HG02973 (cell line): Measurements from ENCODE around the gene CDCA3.

ENCODE experiments used
- ATAC-seq: cut with Tn5 transposase; IDR thresholded peaks from one replicate; pipeline ENCODE4 v1.9.1; 2021; ENCODE audit warnings: moderate library complexity; ENCODE audit not compliant: unreplicated experiment

The CDCA3 gene

DNA sequence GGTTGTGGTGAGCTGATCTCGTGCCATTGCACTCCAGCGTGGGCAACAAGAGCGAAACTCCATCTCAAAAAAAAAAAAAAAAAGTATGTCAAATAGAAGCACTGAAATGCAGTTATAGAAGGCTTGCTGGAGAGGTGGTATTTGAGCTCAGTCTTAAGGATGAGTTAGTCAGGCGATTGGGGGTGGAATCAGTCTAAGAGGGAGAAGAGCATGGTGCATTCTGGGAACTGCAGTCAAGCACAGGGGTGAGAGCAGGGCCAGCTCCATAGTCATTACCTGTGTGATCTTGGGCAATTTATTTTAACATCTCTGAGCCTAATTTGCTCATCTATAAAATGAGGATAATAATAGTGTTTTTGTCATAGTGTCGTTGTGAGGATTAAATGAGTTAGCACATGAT is 16.2 kb downstream of the CDCA3 start:
- no peak for ATAC-seq

DNA sequence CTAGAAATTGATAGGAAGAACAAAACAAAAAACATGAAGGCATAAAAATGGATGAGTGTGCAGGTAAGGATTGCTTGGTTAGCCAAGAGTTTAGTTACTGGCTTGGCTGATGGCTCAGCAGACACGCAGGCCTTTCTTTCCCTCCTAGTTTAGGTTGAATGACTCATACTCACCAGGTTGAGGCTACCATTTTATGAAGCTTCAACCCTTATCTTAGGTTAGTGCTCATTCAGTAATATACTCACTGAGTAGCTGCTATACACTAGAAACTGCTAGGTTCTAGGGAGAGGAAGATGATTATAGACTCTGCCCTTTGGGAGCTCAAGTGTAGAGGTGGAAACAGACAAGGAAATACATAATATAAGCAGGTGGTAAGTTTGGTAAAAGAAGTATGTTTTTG is 16.8 kb downstream of the CDCA3 start:
- ATAC-seq: no peak

DNA sequence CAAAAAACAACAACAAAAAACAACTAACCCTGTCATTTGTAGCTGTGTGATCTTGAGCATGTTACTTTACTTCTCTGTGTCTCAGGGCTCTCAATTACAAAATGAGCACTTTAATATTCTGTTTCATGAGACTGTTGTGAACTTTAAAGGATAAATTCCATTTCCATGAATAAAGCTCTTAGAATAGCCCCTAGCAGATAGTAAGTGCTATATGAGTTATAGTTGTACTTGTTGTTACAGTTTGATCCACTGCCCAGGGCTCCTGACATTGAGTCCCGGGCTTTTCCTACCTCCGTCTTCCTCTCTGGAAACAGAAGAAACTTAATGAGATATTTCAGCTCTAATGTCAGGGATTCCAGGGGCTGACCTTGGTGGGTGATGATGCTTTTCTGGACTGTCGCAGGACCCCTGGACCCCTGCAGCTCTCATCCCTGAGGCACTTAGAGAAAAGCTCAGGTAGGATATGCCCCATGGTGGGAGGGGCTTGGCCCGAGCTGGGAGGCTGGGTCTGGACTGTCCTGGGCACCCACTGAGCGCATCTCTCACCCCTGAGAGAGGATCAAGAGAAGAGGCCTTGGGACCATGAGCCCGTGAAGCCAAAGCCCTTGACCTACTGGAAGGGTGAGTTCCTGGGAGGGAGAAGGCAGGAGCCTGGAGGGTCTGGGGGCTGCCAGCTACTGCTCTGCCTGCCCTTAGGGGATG is 17.7 kb downstream of the CDCA3 start:
- ATAC-seq: no peak

DNA sequence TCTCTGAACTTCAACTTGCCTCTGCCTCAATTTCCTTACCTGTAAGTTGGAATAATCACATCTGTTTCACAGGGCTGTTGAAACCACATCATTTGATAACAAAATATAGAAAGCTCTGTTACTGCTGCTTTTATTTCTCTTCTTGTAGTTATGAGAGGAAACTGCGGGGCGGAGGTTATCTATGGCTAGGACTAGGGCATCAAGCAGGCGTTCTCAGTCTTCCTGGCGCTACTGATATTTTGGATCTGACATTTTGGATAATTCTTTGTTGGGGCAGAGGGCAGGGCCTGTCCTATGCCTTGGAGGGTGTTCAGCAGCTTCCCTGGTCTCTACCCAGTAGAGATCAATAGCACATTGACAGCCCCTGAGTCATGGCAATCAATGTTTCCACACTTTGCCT is 19.0 kb downstream of the CDCA3 start:
- ATAC-seq: no peak

DNA sequence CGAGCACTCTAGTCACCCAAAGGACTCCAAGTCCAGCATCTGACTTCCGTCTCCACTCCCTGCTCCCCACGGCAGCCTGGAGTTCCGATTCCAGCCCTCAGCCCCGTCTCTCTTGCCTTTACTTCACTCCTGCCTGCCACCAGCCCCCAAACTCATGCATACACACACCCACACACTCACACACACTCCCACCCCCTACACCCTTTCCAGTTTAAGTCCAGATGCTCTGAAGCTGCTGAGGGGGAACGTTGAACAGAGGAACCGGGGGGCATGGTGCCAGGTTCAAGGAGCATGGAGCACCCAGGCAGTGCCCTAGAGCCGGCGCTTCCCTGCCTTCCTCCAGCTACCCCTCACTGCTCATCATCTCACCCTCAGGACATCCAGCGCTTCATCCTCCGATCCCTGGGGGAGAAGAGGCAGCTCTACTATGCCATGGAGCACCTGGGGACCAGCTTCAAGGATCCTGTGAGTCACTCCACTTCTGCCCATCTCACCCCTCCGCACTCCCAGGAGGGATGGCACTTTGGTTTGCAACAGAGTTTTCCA is 19.6 kb downstream of the CDCA3 start:
- ATAC-seq: no peak

DNA sequence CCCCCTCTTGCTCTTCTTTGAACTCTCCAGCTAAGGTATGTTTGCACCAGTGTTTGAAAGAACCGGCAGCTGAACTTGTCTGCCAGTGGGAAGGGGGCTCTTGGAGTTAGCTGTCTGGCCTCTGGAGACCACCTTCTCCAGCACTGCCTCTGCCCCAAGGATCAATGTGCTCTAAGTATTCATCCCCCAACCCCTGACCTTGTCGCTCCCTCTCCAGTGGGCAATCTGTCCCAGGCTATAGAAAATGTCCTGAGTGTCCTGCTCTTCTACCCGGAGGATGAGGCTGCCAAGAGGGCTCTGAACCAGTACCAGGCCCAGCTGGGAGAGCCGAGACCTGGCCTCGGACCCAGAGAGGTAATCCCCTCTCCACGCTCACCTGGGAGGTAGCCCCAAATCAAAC is 20.1 kb downstream of the CDCA3 start:
- ATAC-seq: no peak

DNA sequence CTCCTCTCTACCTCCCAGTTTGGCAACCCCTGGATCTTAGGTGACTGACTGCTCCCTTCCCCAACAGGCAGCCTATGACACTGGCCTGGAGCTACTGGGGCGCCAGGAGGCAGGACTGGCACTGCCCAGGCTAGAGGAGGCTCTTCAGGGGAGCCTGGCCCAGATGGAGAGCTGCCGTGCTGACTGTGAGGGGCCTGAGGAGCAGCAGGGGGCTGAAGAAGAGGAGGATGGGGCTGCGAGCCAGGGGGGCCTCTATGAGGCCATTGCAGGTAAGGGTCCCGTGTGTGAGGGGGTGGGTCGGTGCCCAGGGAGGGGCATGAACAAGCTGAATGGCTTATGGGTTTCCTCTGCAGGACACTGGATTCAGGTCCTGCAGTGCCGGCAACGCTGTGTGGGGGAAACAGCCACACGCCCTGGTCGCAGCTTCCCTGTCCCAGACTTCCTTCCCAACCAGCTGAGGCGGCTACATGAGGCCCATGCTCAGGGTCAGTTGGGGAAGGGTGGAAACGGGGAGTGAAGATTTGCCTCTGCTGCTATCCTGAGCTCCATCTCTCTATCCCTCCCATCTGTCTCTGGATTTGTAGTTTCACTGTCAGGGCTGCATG is 20.7 kb downstream of the CDCA3 start:
- ATAC-seq: no peak

DNA sequence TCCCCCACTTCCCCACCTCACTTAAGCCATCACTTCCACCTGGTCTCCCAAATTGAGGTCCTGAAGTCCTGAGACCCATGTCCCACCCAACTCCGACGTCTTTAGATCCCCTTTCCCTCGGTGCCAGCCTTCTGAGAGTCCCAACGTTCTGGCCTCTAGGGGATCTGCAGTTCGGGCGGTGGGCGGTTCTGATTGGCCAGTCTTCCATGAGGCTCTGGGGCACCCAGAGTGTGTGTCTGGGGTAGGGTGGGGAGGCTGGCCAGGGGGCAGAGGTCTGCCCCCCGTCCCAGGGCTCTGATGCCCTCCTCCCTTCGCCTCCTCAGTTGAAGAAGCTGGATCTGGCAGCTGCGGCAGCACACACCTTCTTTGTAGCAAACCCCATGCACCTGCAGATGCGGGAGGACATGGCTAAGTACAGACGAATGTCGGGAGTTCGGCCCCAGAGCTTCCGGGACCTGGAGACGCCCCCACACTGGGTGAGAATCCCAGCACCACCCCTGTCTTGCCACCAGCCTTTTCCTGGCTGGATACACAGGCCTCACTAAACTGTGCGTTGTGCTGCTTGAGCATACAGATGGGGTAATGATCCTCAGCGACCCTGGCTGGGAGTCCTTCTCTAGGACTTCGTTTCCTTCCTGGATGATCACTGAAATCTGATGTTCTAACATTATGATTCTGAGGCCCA is 21.4 kb downstream of the CDCA3 start:
- ATAC-seq: no peak

DNA sequence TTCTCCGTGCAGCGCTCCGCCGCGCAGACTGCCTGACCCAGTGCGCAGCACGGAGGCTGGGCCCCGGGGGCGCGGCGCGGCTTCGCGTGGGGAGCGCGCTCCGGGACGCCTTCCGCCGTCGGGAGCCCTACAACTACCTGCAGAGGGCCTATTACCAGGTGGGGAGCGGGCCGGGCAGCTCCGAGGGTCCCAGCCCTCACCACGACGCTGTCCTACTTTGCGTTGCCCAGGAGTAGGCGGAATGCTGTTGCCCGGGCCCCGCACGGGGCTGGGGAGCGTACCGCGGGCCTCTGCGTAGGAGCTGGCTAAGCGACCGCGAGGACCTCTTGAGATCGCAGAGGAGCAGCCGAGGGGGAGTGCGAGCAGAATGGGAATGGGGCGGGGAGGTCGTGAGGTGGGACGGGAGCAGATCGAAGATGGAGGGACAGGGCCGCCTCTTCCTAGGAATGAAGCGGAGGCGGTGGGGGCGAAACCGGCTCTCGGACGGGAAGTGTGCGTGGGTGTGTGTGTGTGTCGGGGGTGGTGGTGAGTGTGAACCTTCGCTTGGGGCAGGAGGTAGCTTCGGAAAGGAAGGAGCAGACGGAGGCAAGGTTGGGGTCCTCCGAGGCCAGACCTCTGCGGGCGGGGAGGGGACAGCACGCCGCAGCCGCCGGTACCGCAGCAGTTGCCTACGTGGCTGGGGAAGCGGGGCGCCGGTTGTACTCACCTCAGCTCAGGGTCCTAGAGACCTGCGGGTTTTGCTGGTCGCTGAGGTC is 22.1 kb downstream of the CDCA3 start:
- no peak for ATAC-seq

DNA sequence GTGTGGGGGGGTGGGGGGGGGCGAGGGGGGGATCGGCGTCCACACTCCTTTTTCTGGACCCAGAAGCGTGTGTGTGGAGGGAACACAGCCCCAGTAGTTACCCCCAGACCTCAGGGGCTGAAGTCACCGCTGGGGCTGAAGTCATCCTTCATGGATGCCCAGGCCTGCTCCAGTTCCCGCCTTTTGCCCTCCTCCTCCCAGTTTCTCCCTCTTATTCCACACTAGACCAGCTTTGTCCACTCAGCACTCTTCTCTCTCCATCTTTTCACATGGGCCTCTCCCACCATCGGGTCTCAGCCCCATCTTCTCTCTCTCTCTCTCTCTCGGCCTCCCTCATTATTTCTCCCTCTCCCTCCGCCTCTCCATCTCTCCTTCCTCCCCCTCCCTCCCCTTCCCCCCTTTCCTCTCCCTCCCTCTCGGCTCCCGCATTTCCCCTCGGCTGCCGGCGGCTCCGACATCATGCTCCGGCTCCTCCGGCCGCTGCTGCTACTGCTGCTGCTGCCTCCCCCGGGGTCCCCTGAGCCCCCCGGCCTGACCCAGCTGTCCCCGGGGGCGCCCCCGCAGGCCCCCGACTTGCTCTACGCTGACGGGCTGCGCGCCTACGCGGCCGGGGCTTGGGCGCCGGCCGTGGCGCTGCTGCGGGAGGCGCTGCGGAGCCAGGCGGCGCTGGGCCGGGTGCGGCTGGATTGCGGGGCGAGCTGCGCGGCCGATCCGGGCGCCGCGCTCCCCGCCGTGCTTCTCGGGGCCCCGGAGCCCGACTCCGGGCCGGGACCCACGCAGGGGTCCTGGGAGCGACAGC is 22.9 kb downstream of the CDCA3 start, which contains the start of gene P3H3:
Gene P3H3, plus strand, starts transcription at position 426 of the 799 bp plus-strand sequence. Its CDS starts 34 bp downstream, at position 460.
- ATAC-seq: no peak

DNA sequence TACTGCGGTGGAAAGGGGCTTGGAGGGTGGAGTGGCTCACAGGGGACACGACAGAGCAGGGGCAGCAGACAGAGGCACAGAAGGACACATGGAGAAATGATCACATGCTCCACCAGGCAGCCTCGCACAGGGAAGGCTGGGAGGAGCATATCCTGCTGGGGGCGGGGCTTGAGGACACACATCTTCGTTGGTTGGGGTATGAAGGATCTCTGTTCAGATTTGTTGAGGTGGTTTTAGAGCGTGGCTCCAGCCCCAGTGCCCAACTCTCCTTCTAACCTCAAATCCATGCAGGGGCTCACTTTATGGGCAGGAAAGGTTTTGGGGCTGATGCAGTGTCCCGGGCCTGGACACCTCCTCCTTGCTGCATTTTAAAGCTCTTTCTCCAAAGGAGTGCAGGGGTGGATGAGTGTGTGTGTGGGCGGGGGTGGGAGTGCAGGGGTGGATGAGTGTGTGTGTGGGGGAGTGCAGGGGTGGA is 23.6 kb downstream of the CDCA3 start:
- no peak for ATAC-seq

DNA sequence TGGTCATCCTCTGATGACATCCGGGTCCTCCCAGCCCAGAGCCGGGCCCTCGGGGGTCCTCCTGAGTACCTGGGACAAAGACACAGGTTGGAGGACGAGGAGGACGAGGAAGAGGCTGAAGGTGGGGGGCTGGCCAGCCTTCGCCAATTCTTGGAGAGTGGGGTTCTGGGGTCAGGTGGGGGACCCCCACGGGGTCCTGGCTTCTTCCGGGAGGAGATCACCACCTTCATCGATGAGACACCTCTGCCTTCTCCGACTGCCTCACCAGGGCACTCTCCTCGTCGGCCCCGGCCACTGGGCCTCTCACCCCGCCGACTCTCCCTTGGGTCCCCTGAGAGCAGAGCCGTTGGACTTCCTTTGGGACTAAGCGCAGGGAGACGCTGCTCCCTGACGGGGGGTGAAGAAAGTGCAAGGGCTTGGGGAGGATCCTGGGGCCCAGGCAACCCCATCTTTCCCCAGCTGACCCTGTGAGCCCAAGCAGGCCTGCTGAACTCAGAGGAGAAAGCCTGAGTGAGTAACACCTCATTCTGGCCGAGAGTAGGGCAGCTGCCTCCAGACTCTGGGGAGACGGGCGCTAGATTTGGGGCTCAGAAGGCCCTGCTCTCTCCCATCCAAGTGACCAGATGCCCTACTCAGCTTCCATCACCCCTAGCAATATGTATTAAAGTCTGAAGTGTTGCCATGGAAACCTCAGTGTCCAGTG is 24.2 kb downstream of the CDCA3 start:
- no peak for ATAC-seq

DNA sequence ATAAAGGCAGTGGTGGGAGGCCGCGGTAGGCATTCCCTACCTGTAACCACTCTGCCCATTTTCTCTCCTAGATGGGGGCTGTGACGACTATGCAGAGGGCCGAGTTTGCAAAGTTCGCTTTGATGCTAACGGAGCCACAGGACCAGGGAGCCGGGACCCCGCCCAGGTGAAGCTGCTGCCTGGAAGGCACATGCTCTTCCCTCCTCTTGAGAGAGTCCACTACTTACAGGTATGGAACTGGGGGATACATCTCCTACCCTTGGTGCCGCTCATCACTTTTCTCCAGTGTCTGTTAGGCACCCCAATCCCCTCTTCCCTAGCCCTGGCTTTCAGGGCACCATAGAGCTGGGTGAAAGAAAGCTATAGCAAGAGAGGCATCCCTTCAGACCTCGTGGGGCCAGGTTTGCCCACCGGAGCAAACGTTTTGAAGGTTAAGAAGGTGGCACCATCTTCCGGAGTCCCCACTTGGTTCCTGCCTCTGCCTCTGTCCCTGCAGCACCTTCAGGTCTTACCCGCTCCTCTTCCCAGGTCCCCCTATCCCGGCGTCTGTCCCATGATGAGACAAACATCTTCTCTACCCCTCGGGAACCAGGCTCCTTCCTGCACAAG is 24.9 kb downstream of the CDCA3 start:
- ATAC-seq: no peak

DNA sequence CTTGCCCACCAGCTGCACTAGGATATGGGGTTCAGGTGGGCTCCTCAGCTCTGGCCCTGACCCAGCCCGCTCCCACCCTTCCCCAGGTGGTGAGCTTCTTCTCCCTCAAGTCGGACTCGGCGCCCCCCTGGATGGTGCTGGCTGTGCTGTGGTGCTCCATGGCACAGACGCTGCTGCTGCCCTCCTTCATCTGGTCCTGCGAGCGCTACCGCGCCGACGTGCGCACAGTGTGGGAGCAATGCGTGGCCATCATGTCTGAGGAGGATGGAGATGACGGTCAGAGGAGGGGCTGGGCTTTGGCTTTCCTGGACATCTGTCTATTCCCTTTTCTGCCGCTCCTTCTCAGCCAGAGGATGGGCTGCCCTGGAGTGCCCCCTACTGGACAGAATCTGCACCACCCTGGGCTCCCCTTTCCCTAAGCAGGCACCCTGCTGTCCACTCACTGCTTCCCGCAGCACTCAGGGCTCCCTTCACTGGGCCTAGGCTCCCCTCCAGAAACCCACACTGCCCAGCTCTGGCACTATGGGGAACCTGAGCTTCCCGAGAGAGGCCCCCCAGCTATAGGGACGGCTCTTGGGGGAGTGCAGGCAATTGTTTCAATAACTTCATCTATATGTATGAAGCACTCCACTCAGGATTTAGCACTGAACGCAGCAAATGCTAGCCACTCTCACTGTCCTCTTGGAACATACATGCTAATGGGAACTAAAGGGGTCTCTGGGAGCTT is 25.5 kb downstream of the CDCA3 start:
- ATAC-seq: no peak

DNA sequence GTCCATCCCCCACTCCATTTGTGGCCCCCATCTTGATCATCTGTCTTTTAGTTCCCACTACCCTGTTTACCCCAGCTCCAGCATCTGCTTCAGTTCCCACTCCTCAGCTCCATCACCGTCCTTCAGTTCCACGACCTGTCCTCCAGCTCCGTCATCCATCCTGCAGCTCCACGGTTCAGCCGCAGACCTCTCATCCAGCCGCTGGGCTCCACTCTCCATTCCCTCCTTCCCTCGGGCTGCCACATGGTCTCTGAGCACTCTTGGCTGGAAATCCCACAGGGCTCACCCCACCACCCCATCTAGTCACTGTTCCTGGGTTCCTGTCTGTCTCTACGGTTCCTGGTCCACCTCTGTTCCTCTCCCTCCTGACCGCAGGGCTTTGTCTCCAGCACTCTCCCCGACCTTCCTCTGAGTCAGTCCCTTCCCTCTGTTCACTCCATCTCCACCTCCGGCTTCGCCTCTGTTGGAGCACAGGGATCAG is 26.1 kb downstream of the CDCA3 start:
- ATAC-seq: no peak

DNA sequence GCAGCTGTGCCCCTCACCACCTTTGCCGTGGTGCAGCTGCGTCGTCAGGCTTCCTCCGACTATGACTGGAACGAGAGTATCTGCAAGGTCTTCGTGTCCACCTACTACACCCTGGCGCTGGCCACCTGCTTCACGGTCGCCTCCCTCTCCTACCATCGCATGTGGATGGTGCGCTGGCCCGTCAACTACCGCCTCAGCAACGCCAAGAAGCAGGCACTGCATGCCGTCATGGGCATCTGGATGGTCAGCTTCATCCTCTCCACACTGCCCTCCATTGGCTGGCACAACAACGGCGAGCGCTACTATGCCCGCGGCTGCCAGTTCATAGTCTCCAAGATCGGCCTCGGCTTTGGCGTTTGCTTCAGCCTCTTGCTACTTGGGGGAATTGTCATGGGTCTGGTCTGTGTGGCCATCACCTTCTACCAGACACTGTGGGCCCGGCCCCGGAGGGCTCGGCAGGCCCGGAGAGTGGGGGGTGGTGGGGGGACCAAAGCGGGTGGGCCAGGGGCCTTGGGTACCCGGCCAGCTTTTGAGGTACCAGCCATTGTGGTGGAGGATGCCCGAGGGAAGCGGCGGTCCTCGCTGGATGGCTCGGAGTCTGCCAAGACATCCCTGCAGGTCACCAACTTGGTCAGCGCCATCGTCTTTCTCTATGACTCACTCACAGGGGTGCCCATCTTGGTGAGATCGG is 26.9 kb downstream of the CDCA3 start:
- no peak for ATAC-seq

DNA sequence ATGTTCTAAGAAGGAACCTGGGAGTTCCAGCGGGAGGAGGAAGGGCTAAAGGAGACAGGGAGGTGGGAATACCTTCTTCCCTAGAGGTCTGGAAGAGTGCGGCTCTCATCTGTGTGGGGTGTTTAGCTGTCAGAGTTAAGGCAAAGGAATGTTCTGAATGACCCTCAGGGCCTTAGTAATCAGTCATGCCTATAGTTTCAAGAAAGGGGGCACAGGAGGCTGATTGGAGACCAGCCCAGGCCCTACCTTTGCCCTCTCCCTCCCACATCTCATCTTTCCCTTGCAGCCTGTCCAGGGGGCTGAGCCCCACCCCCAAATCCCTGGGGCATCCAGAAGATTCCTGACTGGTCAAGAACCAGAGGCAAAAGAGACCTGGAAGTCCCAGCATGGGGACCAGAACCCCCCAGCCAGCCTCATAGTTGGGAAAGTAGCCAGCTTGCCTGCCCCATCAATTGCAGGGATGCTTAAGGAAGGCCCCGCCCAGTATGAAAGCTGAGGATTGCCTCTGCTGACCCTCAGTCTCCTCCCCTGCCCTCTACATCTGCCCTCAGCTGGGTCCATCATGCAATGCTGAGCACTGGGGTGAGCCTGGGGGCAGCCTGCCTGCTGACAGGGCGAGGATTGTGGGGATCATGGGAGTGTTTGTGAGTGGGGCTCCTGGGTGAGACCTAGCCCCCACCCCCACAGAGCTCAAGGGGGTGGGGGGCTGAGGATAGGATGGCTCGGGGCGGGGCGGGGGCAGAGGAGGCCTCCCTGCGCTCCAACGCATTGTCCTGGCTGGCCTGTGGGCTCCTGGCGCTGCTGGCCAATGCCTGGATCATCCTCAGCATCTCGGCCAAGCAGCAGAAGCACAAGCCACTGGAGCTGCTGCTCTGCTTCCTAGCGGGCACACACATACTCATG is 27.7 kb downstream of the CDCA3 start:
- no peak for ATAC-seq
